Brain microvascular endothelial cell (primary cell): Measurements from ENCODE around the gene MFSD6.
"Not testable (repeated sequence)": the region's sequence is repeated elsewhere in the genome, so short reads cannot be mapped to it uniquely, and the experiment has no call there.

ENCODE experiments used
- DNase-seq: peaks from one replicate; pipeline ENCODE4 v3.0.0-alpha.2; 2020
- H3K27ac ChIP-seq: fragments of 250-450 bp; sonication (Bioruptor Pico); 2 replicates; pipeline ENCODE4 v1.5.1; 2020; ENCODE audit warnings: mild to moderate bottlenecking, moderate library complexity
- H3K27me3 ChIP-seq: fragments of 250-450 bp; sonication (Bioruptor Pico); replicated peaks from 2 replicates; pipeline ENCODE4 v1.5.1; 2020; ENCODE audit warnings: mild to moderate bottlenecking
- H3K36me3 ChIP-seq: fragments of 250-450 bp; sonication (Bioruptor Pico); replicated peaks from 2 replicates; pipeline ENCODE4 v1.5.1; 2020; ENCODE audit warnings: mild to moderate bottlenecking
- H3K4me3 ChIP-seq: 2 replicates; pipeline ENCODE4 v1.5.1; 2011; ENCODE audit warnings: low read depth, mild to moderate bottlenecking, control low read depth, low read length, moderate library complexity
- in situ Hi-C: cut with HindIII; loops from 2 replicates; pipeline ENCODE4 v1.10.0; 2017; ENCODE audit warnings: low sequenced_read_pairs, low pct_ligation_motif_present
- TF ChIP-seq, protein P1 (sequence below): IDR thresholded peaks from 2 replicates; pipeline ENCODE4 v1.5.1; 2011; ENCODE audit warnings: low read depth, mild to moderate bottlenecking, moderate library complexity, low read length, control low read depth, inconsistent platforms; ENCODE audit errors: missing control alignments

MFSD6 gene

DNA sequence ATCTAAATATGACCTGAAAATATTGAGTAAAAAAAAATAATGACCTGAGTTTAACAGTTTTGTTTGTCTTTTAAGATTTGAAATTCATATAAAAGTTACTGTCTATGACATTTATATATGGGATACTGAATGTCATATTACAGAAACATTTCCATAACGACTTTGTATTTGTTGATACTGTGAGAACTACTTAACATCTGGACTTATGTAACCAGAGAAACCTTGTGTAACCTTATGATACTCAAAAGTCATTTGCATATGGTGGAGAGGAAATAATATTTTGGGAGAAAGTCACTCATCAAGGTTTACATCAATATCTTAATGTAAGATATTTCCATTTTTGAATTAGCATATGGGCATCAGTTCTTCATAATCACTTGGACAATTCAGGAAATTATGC, 12.6 kb downstream of the MFSD6 start:
- H3K27me3 ChIP-seq: no peaks in the 10 kb centered on the region
- H3K4me3 ChIP-seq: no peak overlapping the region
- no peak overlapping the region for H3K27ac ChIP-seq
- no peak for DNase-seq
- TF ChIP-seq, protein P1, sequence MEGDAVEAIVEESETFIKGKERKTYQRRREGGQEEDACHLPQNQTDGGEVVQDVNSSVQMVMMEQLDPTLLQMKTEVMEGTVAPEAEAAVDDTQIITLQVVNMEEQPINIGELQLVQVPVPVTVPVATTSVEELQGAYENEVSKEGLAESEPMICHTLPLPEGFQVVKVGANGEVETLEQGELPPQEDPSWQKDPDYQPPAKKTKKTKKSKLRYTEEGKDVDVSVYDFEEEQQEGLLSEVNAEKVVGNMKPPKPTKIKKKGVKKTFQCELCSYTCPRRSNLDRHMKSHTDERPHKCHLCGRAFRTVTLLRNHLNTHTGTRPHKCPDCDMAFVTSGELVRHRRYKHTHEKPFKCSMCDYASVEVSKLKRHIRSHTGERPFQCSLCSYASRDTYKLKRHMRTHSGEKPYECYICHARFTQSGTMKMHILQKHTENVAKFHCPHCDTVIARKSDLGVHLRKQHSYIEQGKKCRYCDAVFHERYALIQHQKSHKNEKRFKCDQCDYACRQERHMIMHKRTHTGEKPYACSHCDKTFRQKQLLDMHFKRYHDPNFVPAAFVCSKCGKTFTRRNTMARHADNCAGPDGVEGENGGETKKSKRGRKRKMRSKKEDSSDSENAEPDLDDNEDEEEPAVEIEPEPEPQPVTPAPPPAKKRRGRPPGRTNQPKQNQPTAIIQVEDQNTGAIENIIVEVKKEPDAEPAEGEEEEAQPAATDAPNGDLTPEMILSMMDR: no peak
- in situ Hi-C loops: no loop called here
- no peaks in the 10 kb centered on the region for H3K36me3 ChIP-seq

GRCh38 chr2:190425221-190425866, 17.2 kb downstream of the MFSD6 start:
- no peak overlapping the region for H3K4me3 ChIP-seq
- H3K36me3 ChIP-seq: no peaks in the 10 kb centered on the region
- DNase-seq: no peak
- no peaks in the 10 kb centered on the region for H3K27me3 ChIP-seq
- in situ Hi-C loops: no loop called here
- H3K27ac ChIP-seq: no peak overlapping the region
- TF ChIP-seq, protein P1: no peak

DNA sequence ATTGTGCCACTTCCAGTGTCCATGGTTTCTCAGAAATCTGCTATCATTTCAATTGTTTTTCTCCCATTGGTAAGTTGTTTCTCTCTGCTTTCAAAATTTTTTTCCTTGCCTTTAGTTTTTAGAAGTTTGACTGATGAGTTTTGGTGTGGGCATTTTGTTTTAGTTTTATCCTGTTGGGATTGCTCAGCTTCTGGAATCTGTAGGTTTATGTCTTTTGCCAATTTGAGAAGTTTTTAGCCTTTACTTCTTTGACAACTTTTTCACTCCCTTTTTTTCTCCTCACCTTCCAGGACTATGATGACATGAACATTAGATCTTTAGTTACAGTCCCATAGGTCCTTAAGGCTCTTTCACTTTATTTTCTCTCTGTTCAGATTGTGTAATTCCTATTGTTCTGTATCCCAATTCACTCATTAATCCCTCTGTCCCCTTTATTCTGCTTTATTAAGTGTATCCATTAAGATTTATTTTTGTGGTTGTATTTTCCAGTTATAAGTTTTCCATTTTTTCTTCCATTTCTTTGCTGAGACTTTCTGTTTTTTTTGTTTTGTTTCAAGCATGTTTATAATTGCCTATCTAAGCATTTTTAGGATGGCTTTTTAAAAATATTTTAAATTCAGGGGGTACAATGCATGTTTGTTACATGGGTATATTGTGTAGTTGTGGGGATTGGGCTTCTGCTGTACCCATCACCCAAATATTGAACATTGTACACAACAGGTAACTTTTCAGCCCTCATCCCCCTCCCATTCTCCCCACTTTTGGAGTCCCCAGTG, 17.9 kb downstream of the MFSD6 start:
- Histone ChIP-seq H3K36me3 (no peaks in the 10 kb centered on the region), H3K27me3 (no peaks in the 10 kb centered on the region), H3K27ac (no peak overlapping the region), H3K4me3 (no peak overlapping the region)
- in situ Hi-C loops: no loop called here
- DNase-seq: no peak
- TF ChIP-seq, protein P1: no peak

GRCh38 chr2:190430866-190431265, 22.7 kb downstream of the MFSD6 start:
- H3K36me3 ChIP-seq, H3K27ac ChIP-seq, DNase-seq, in situ Hi-C loops, H3K4me3 ChIP-seq, H3K27me3 ChIP-seq: not testable (repeated sequence)

DNA sequence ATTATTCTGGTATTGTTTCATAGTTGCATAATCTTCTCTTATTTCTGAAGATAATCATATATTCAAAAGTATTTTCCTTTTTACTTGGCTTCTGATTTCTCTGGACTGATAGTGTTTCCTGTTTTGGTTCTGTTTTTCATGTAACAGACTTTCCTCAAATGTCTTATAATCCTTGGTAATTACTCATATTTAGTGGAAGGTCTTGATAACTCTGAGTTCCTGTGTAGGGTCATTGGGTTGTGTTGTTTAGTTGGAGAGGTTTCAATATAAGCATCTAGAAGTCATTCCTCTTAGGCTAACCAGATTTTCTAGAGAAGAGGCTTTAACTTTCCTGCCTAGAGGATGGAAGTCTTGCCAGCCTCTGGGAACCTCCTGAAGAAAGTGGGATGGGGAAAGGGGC, 23.8 kb downstream of the MFSD6 start:
- H3K27ac ChIP-seq: no peak overlapping the region
- H3K27me3 ChIP-seq: no peaks in the 10 kb centered on the region
- no peaks in the 10 kb centered on the region for H3K36me3 ChIP-seq
- in situ Hi-C loops: no loop called here
- DNase-seq: no peak
- H3K4me3 ChIP-seq: no peak overlapping the region
- TF ChIP-seq, protein P1: no peak

GRCh38 chr2:190432567-190433231, 24.5 kb downstream of the MFSD6 start:
- TF ChIP-seq, protein P1: no peak

More at GRCh38 chr2:190432567-190433231, 24.5 kb downstream of the MFSD6 start:
- no peaks in the 10 kb centered on the region for H3K27me3 ChIP-seq
- in situ Hi-C loops: no loop called here
- no peak overlapping the region for H3K27ac ChIP-seq
- H3K4me3 ChIP-seq: no peak overlapping the region
- DNase-seq: no peak
- no peaks in the 10 kb centered on the region for H3K36me3 ChIP-seq
